Sigmoid colon (tissue), 7 donors: ENCODE data around the gene TENT4A. TPM values are rescaled to one million over a fixed set of nuclear protein-coding genes. Genes with fewer than 3 reads are reported as not detected.

Experiments
- DNase-seq: peaks from one replicate; pipeline ENCODE4 v3.0.0-alpha.2; 2019
- H3K27ac ChIP-seq, 4 donors: fragments of 200-600 bp; sonication (generic); one replicate each; pipeline ENCODE4 v1.5.1; 2016 to 2019; ENCODE audit warnings: mild to moderate bottlenecking in 1 of 4
- H3K27me3 ChIP-seq, 3 donors: fragments of 200-600 bp; sonication (generic); one replicate each; pipeline ENCODE4 v1.5.1; 2019; ENCODE audit warnings: mild to moderate bottlenecking in 1 of 3
- H3K36me3 ChIP-seq, 4 donors: fragments of 200-600 bp; sonication (generic); one replicate each; pipeline ENCODE4 v1.5.1; 2016 to 2019
- H3K4me1 ChIP-seq, 4 donors: fragments of 200-600 bp; sonication (generic); one replicate each; pipeline ENCODE4 v1.5.1; 2017 to 2019
- H3K4me3 ChIP-seq, 4 donors: fragments of 200-600 bp; sonication (generic); one replicate each; pipeline ENCODE4 v1.5.1; 2017 to 2019; ENCODE audit warnings: mild to moderate bottlenecking in 2 of 4, moderate library complexity in 1 of 4
- H3K9me3 ChIP-seq, 4 donors: fragments of 200-600 bp in 3 of 4; sonication (generic) in 3 of 4; one replicate each; pipeline versions ENCODE4 v1.5.1 to v1.6.1; 2013 to 2019
- CTCF ChIP-seq, 4 experiments: fragments of 450-650 bp in 3 of 4; fragments of 200-600 bp in 1 of 4; IDR thresholded peaks; one replicate each; pipeline ENCODE4 v1.5.1; 2016 to 2019; ENCODE audit warnings: antibody characterized with exemption in 4 of 4, mild to moderate bottlenecking in 3 of 4, moderate library complexity in 2 of 4
- EP300 ChIP-seq, 4 donors: sonication (generic); formaldehyde crosslinking; IDR thresholded peaks; one replicate each; pipeline ENCODE4 v1.6.1; 2017; ENCODE audit warnings: antibody characterized with exemption in 4 of 4
- POLR2A ChIP-seq, 2 donors: fragments of 450-650 bp; IDR thresholded peaks; one replicate each; pipeline ENCODE4 v1.6.1; 2016; ENCODE audit warnings: antibody characterized with exemption in 2 of 2, mild to moderate bottlenecking in 2 of 2, moderate library complexity in 2 of 2
- POLR2AphosphoS5 ChIP-seq, 4 donors: sonication (generic); formaldehyde crosslinking; IDR thresholded peaks; one replicate each; pipeline ENCODE4 v1.6.1; 2017; ENCODE audit warnings: antibody characterized with exemption in 4 of 4
- WGBS, 2 donors: extraction: QIAGEN DNeasy Blood & Tissue Kit; methylation state at CpG; one replicate each; pipeline ENCODE4 v1.1.7; 2013; 5-methylcytosine and 5-hydroxymethylcytosine counted together
- intact Hi-C: fragments of 100-400 bp; cut with DNase I; formaldehyde crosslinking; loops from one replicate; pipeline ENCODE4 v1.15.1; 2023
- polyA plus RNA-seq, 3 donors: library from polyadenylated mRNA; stranded (reverse); fragments of 200-250 nt; gene quantifications; one replicate each; pipeline ENCODE4 v1.2.3, GENCODE V29; 2013
- total RNA-seq, 4 donors: library from RNA; depleted of rRNA; stranded (reverse); fragments of >200 nt; gene quantifications; one replicate each; pipeline ENCODE4 v1.1.0, GENCODE V29; 2016
- donor health status: healthy with polysubstance abuse.
- donor health status: Bipolar disorder and iron deficiency.
- donor health status: healthy.

The TENT4A gene
- total and polyA plus RNA-seq, 7 donors = 3.0 to 27.4 (median 14.6) TPM

- no peaks in the 10 kb centered on the region for H3K9me3 ChIP-seq
- TF ChIP-seq CTCF (IDR thresholded peaks at IDR 0.05) (no peak), POLR2A (IDR thresholded peaks at IDR 0.05) (no peak)
- DNase-seq = no peak
- H3K27me3 ChIP-seq = no peaks in the 10 kb centered on the region
- 80 to 86% methylated on average over 8 of the region's 8 CpGs for WGBS, 2 donors
- no peak overlapping the region for H3K27ac ChIP-seq
- H3K4me1 ChIP-seq = no peaks in the 10 kb centered on the region
- no peak overlapping the region for H3K4me3 ChIP-seq
- no peaks in the 10 kb centered on the region for H3K36me3 ChIP-seq
- intact Hi-C loops = no loop called here
Observed at GRCh38 chr5:6790346-6790865, 77.2 kb downstream of the TENT4A start.

- Histone ChIP-seq H3K4me3 (no peak overlapping the region), H3K4me1 (no peaks in the 10 kb centered on the region), H3K27me3 (no peaks in the 10 kb centered on the region), H3K36me3 (no peaks in the 10 kb centered on the region), H3K27ac (no peak overlapping the region), H3K9me3 (no peaks in the 10 kb centered on the region)
- WGBS, 2 donors = 19 to 28% methylated on average over 10 of the region's 10 CpGs
- TF ChIP-seq CTCF (IDR thresholded peaks at IDR 0.05) = no peak
- TF ChIP-seq POLR2A (IDR thresholded peaks at IDR 0.05) = no peak
- TF ChIP-seq EP300 (IDR thresholded peaks at IDR 0.05) = no peak
- TF ChIP-seq POLR2AphosphoS5 (IDR thresholded peaks at IDR 0.05) = no peak
- intact Hi-C loops = no loop called here
- DNase-seq = no peak
Observed at GRCh38 chr5:6791031-6791430, 77.8 kb downstream of the TENT4A start.

- 82 to 86% methylated on average over 5 of the region's 5 CpGs for WGBS, 2 donors
- H3K9me3 ChIP-seq = no peaks in the 10 kb centered on the region
- no peak overlapping the region for H3K27ac ChIP-seq
- intact Hi-C loops = no loop called here
- H3K4me3 ChIP-seq = no peak overlapping the region
- H3K27me3 ChIP-seq = no peaks in the 10 kb centered on the region
- no peaks in the 10 kb centered on the region for H3K4me1 ChIP-seq
- DNase-seq = no peak
- no peaks in the 10 kb centered on the region for H3K36me3 ChIP-seq
- no peak for TF ChIP-seq POLR2AphosphoS5 (IDR thresholded peaks at IDR 0.05)
- TF ChIP-seq POLR2A (IDR thresholded peaks at IDR 0.05) = no peak
- TF ChIP-seq EP300 (IDR thresholded peaks at IDR 0.05) = no peak
- TF ChIP-seq CTCF (IDR thresholded peaks at IDR 0.05) = no peak
Observed at GRCh38 chr5:6792376-6792775, 79.1 kb downstream of the TENT4A start.

- Histone ChIP-seq H3K4me1 (no peaks in the 10 kb centered on the region), H3K9me3 (no peaks in the 10 kb centered on the region), H3K27ac (no peak overlapping the region), H3K4me3 (no peak overlapping the region), H3K36me3 (no peaks in the 10 kb centered on the region), H3K27me3 (no peaks in the 10 kb centered on the region)
- intact Hi-C loops = no loop called here
- TF ChIP-seq CTCF (IDR thresholded peaks at IDR 0.05) = no peak
- no peak for TF ChIP-seq POLR2AphosphoS5 (IDR thresholded peaks at IDR 0.05)
- no peak for TF ChIP-seq POLR2A (IDR thresholded peaks at IDR 0.05)
- no peak for TF ChIP-seq EP300 (IDR thresholded peaks at IDR 0.05)
- 19 to 53% methylated on average over 14 of the region's 14 CpGs for WGBS, 2 donors
- no peak for DNase-seq
Observed at GRCh38 chr5:6792911-6793471, 79.8 kb downstream of the TENT4A start.

GRCh38 chr5:6801236-6801635 lies 88.0 kb downstream of the TENT4A start:
- intact Hi-C loops = no loop called here
- Histone ChIP-seq H3K9me3 (no peaks in the 10 kb centered on the region), H3K27ac (no peak overlapping the region), H3K36me3 (no peaks in the 10 kb centered on the region), H3K4me3 (no peak overlapping the region), H3K27me3 (no peaks in the 10 kb centered on the region), H3K4me1 (no peaks in the 10 kb centered on the region)
- DNase-seq = no peak
- TF ChIP-seq POLR2A (IDR thresholded peaks at IDR 0.05) = no peak
- TF ChIP-seq CTCF (IDR thresholded peaks at IDR 0.05) = no peak
- TF ChIP-seq EP300 (IDR thresholded peaks at IDR 0.05) = no peak
- no peak for TF ChIP-seq POLR2AphosphoS5 (IDR thresholded peaks at IDR 0.05)
- 84 to 90% methylated on average over 5 of the region's 5 CpGs for WGBS, 2 donors
